ENCODE data around the gene NPHP4.

GRCh38 chr1:5837976-5838653 lies 154.1 kb downstream of the NPHP4 start:
- no peak for TF ChIP-seq CTCF (conservative IDR thresholded peaks at IDR 0.05; ENCODE audit: low read length)
- TF ChIP-seq EZH2phosphoT487 (IDR thresholded peaks at IDR 0.05; ENCODE audit: borderline replicate concordance, low read depth, low read length) = no peak
